Ovary (tissue), 9 donors: ENCODE measurements around the gene LRTM2. TPM values are rescaled to one million over a fixed set of nuclear protein-coding genes. Genes with fewer than 3 reads are reported as not detected.

Experiments used
- DNase-seq, 5 donors: peaks; one replicate each; pipeline ENCODE4 v3.0.0-alpha.2; 2019 to 2020
- H3K27ac ChIP-seq, 2 donors: fragments of 200-600 bp; one replicate each; pipeline versions ENCODE4 v1.5.1 to v1.8.0; 2019 to 2022
- H3K27me3 ChIP-seq: fragments of 200-600 bp; one replicate; pipeline ENCODE4 v1.8.0; 2022
- H3K36me3 ChIP-seq: fragments of 200-600 bp; sonication (generic); one replicate; pipeline ENCODE4 v1.5.1; 2019
- H3K4me1 ChIP-seq: one replicate; pipeline ENCODE4 v1.8.1; 2013; ENCODE audit warnings: mild to moderate bottlenecking, moderate library complexity; ENCODE audit not compliant: insufficient read depth
- H3K4me3 ChIP-seq: fragments of 200-600 bp; sonication (generic); one replicate; pipeline ENCODE4 v1.5.1; 2017
- H3K9me3 ChIP-seq, 2 donors: fragments of 200-600 bp in 1 of 2; sonication (generic) in 1 of 2; one replicate each; pipeline versions ENCODE4 v1.5.1 to v1.8.1; 2013 to 2019; ENCODE audit warnings: mild to moderate bottlenecking in 1 of 2, moderate library complexity in 1 of 2
- CTCF ChIP-seq, 3 donors: fragments of 450-650 bp in 2 of 3; fragments of 200-600 bp in 1 of 3; IDR thresholded peaks; one replicate each; pipeline versions ENCODE4 v1.5.1 to v1.8.0; 2016 to 2022; ENCODE audit warnings: antibody characterized with exemption in 3 of 3, mild to moderate bottlenecking in 1 of 3
- EP300 ChIP-seq: sonication (generic); formaldehyde crosslinking; IDR thresholded peaks from one replicate; pipeline ENCODE4 v1.6.1; 2017; ENCODE audit warnings: antibody characterized with exemption
- POLR2A ChIP-seq: fragments of 450-650 bp; IDR thresholded peaks from one replicate; pipeline ENCODE4 v1.6.1; 2017; ENCODE audit warnings: antibody characterized with exemption, mild to moderate bottlenecking, moderate library complexity
- WGBS, 3 donors: extraction: QIAGEN DNeasy Blood & Tissue Kit in 1 of 3; methylation state at CpG; one replicate each; pipeline versions ENCODE4 v1.1.5 to v1.1.7; 2013 to 2017; 5-methylcytosine and 5-hydroxymethylcytosine counted together
- intact Hi-C, 4 donors: fragments of 100-400 bp; cut with DNase I; formaldehyde crosslinking; loops; one replicate each; pipeline versions ENCODE4 v1.11.0 to v1.15.1; 2022 to 2023
- polyA plus RNA-seq, 2 donors: library from polyadenylated mRNA; stranded (reverse); fragments of 200-250 nt in 1 of 2; fragments of 350-450 nt in 1 of 2; fragmentation: Illumina TruSeq in 1 of 2; extraction: RNeasy Lipid Tissue Mini Kit (QIAGEN cat#74804) in 1 of 2; gene quantifications; one replicate each; pipeline ENCODE4 v1.2.3, GENCODE V29; 2013 to 2014
- total RNA-seq, 7 donors: library from RNA; depleted of rRNA in 2 of 7; stranded (reverse); fragments of >200 nt in 2 of 7; fragmentation: NEBNext Ultra II Directional in 3 of 7; extraction: Animal tissue kit (Norgen Biotek cat#: 25700) in 3 of 7; gene quantifications; one replicate each; pipeline versions ENCODE4 v1.1.0 to v1.2.4, GENCODE V29; 2016 to 2023
- donor health status: DM: no; HTN: no; CAD: no; lungs with moderate emphysema.
- donor health status: DM: no; HTN: no; CAD: no.
- donor health status: Bipolar disorder and iron deficiency.
- donor health status: DM: yes; HTN: yes; CAD: no.
- donor health status: DM: no; HTN: no; CAD: no.
- donor health status: DM: yes; HTN: yes; CAD: no.

The LRTM2 gene
- total and polyA plus RNA-seq, 9 donors: not detected

- no peaks in the 10 kb centered on the region for H3K27me3 ChIP-seq
- intact Hi-C loops: no loop called here
- H3K4me1 ChIP-seq: no peaks in the 10 kb centered on the region
- TF ChIP-seq EP300 (no peak), POLR2A (no peak), CTCF (IDR thresholded peaks at IDR 0.05) (no peak)
- 91 to 93% (median 93%) methylated on average over 7 of the region's 7 CpGs for WGBS, 3 donors
- DNase-seq: no peak
- no peak overlapping the region for H3K4me3 ChIP-seq
- no peaks in the 10 kb centered on the region for H3K9me3 ChIP-seq
- no peaks in the 10 kb centered on the region for H3K36me3 ChIP-seq
- no peak overlapping the region for H3K27ac ChIP-seq
These were observed 60.5 kb downstream of the LRTM2 start for GRCh38 chr12:1880876-1881275.

- no peak for DNase-seq
- Histone ChIP-seq H3K36me3 (no peaks in the 10 kb centered on the region), H3K27ac (no peak overlapping the region), H3K27me3 (no peaks in the 10 kb centered on the region), H3K4me1 (no peaks in the 10 kb centered on the region), H3K4me3 (no peak overlapping the region), H3K9me3 (no peaks in the 10 kb centered on the region)
- intact Hi-C loops: no loop called here
- WGBS, 3 donors: 77 to 88% (median 85%) methylated on average over 8 of the region's 8 CpGs
- TF ChIP-seq EP300 (no peak), CTCF (IDR thresholded peaks at IDR 0.05) (no peak), POLR2A (no peak)
These were observed 60.9 kb downstream of the LRTM2 start for GRCh38 chr12:1881301-1881700.

GRCh38 chr12:1881936-1882335 lies 61.6 kb downstream of the LRTM2 start:
- Histone ChIP-seq H3K4me3 (no peak overlapping the region), H3K27ac (no peak overlapping the region), H3K27me3 (no peaks in the 10 kb centered on the region), H3K4me1 (no peaks in the 10 kb centered on the region), H3K9me3 (no peaks in the 10 kb centered on the region), H3K36me3 (no peaks in the 10 kb centered on the region)
- 39 to 53% (median 53%) methylated on average over 3 of the region's 3 CpGs for WGBS, 3 donors
- DNase-seq: no peak
- no peak for TF ChIP-seq CTCF (IDR thresholded peaks at IDR 0.05)
- TF ChIP-seq EP300: no peak
- no peak for TF ChIP-seq POLR2A
- intact Hi-C loops: no loop called here

GRCh38 chr12:1882405-1882804 lies 62.0 kb downstream of the LRTM2 start:
- H3K27me3 ChIP-seq: no peaks in the 10 kb centered on the region
- H3K27ac ChIP-seq: no peak overlapping the region
- TF ChIP-seq CTCF (IDR thresholded peaks at IDR 0.05): no peak
- no peak for TF ChIP-seq POLR2A
- TF ChIP-seq EP300: no peak
- no peaks in the 10 kb centered on the region for H3K36me3 ChIP-seq
- no peak overlapping the region for H3K4me3 ChIP-seq
- H3K9me3 ChIP-seq: no peaks in the 10 kb centered on the region
- DNase-seq: no peak
- intact Hi-C loops: no loop called here
- 55 to 75% (median 58%) methylated on average over 8 of the region's 8 CpGs for WGBS, 3 donors
- no peaks in the 10 kb centered on the region for H3K4me1 ChIP-seq
